Tibial nerve (tissue), 4 donors: ENCODE data around the gene SLC9A3. TPM values are rescaled to one million over a fixed set of nuclear protein-coding genes. Genes with fewer than 3 reads are reported as not detected.

Source experiments
- DNase-seq, 2 donors: peaks; one replicate each; pipeline ENCODE4 v3.0.0-alpha.2; 2019; ENCODE audit warnings: low spot score in 2 of 2
- H3K27ac ChIP-seq, 4 donors: fragments of 200-600 bp; sonication (generic) in 3 of 4; one replicate each; pipeline ENCODE4 v1.5.1; 2017 to 2019; ENCODE audit warnings: mild to moderate bottlenecking in 1 of 4
- H3K27me3 ChIP-seq, 2 donors: fragments of 200-600 bp; sonication (generic) in 1 of 2; one replicate each; pipeline versions ENCODE4 v1.5.1 to v1.6.0; 2017 to 2019
- H3K36me3 ChIP-seq, 3 donors: fragments of 200-600 bp; sonication (generic); one replicate each; pipeline ENCODE4 v1.5.1; 2018 to 2019
- H3K4me1 ChIP-seq, 4 donors: fragments of 200-600 bp; sonication (generic) in 3 of 4; one replicate each; pipeline ENCODE4 v1.5.1; 2017 to 2019
- H3K4me3 ChIP-seq, 4 donors: fragments of 200-600 bp; sonication (generic) in 3 of 4; one replicate each; pipeline ENCODE4 v1.5.1; 2017 to 2019; ENCODE audit warnings: mild to moderate bottlenecking in 1 of 4, moderate library complexity in 1 of 4
- H3K9me3 ChIP-seq, 4 donors: fragments of 200-600 bp; sonication (generic) in 3 of 4; one replicate each; pipeline ENCODE4 v1.5.1; 2017 to 2019
- EP300 ChIP-seq, 2 donors: sonication (generic); formaldehyde crosslinking; IDR thresholded peaks; one replicate each; pipeline ENCODE4 v1.6.1; 2017; ENCODE audit warnings: antibody characterized with exemption in 2 of 2, mild to moderate bottlenecking in 1 of 2
- POLR2A ChIP-seq, 2 donors: fragments of 450-650 bp; IDR thresholded peaks; one replicate each; pipeline ENCODE4 v1.6.1; 2017; ENCODE audit warnings: antibody characterized with exemption in 2 of 2, mild to moderate bottlenecking in 2 of 2, moderate library complexity in 2 of 2
- WGBS, 2 donors: methylation state at CpG; one replicate each; pipeline ENCODE4 v1.1.5; 2018; 5-methylcytosine and 5-hydroxymethylcytosine counted together
- total RNA-seq, 4 donors: library from RNA; depleted of rRNA; stranded (reverse); fragments of >200 nt; gene quantifications; one replicate each; pipeline ENCODE4 v1.1.0, GENCODE V29; 2016
- TF ChIP-seq, protein P1 (sequence below), 5 experiments: fragments of 200-600 bp in 3 of 5; fragments of 450-650 bp in 2 of 5; sonication (generic) in 3 of 5; IDR thresholded peaks; one replicate each; pipeline ENCODE4 v1.5.1; 2016 to 2019; ENCODE audit warnings: antibody characterized with exemption in 5 of 5, mild to moderate bottlenecking in 3 of 5, moderate library complexity in 2 of 5

The SLC9A3 gene
- total RNA-seq, 4 donors from 2014 or later, result 11.4 to 32.7 (median 17.9) TPM

DNA sequence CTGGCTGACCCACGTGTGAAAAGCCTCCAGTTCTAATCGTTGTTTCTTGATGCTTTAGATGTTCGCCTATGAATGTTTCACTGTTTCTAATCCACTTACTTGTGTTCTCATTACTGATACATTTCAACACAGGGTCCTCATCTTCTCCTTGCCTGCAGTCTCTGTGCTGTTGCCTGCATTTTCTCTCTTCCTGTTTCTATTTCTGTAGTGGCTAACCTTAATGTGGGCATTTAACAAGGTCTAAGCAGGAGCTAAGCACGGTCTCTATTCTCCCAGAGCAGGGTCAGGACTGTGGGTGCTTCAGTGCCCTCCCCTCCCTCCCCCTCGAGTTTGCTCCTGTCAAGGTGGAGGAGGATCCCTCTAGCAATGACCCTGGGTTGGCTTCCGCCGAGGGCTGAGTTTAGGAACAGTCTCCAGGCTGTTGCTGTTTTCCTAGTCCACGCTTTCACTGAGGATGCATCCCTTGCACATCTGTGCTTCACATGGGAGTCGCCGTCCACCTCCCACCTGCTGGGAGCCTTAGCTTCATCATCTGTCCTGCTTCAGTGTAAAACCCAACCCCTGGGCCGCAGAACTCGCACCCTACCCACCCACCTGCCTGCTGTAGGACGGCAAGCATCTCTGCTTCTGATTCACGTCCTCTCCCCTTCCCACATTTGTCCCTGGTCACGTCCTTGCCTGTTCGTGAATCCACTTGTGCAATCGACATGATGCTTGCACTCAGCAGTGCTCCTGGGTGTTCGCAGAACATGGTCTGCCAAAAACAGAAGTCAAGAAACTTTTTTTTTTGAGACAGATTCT lies 83.6 kb downstream of the SLC9A3 start:
- H3K4me1 ChIP-seq, result peaks cover 0 to 26% (median 17%) of the 10 kb centered on the region in 4 donors
- 68 to 75% methylated on average over 18 of the region's 18 CpGs for WGBS, 2 donors
- no peak overlapping the region for H3K27ac ChIP-seq
- peaks cover 0 to 2% (median 0%) of the 10 kb centered on the region in 3 donors for H3K36me3 ChIP-seq
- H3K27me3 ChIP-seq, result peaks cover 0 to 9% of the 10 kb centered on the region in 2 donors
- no peak overlapping the region for H3K4me3 ChIP-seq
- no peak for DNase-seq
- TF ChIP-seq POLR2A (IDR thresholded peaks at IDR 0.05), result no peak
- no peak for TF ChIP-seq EP300 (IDR thresholded peaks at IDR 0.05)
- TF ChIP-seq, protein P1, sequence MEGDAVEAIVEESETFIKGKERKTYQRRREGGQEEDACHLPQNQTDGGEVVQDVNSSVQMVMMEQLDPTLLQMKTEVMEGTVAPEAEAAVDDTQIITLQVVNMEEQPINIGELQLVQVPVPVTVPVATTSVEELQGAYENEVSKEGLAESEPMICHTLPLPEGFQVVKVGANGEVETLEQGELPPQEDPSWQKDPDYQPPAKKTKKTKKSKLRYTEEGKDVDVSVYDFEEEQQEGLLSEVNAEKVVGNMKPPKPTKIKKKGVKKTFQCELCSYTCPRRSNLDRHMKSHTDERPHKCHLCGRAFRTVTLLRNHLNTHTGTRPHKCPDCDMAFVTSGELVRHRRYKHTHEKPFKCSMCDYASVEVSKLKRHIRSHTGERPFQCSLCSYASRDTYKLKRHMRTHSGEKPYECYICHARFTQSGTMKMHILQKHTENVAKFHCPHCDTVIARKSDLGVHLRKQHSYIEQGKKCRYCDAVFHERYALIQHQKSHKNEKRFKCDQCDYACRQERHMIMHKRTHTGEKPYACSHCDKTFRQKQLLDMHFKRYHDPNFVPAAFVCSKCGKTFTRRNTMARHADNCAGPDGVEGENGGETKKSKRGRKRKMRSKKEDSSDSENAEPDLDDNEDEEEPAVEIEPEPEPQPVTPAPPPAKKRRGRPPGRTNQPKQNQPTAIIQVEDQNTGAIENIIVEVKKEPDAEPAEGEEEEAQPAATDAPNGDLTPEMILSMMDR (IDR thresholded peaks at IDR 0.05), result no peak
- H3K9me3 ChIP-seq, result no peaks in the 10 kb centered on the region

DNA sequence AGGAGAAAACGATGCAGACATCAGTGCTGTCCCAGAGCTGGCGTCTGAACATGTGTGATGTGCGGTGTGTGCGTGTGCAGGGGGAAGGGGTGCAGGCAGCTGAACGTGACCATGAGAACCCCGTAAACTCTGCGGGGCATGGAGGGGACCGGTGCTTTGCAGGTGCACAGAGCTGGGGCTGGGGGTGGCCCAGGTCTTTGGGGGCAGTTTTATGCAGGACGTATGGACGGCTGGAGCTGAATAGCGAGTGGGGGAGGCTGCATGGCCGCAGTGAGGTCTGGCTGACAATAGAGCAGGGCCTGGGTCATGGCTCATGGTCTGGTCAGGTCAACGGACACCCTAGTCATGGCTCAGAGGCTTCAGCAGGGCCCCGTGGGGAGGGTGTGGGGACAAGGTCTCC lies 84.6 kb downstream of the SLC9A3 start:
- TF ChIP-seq, protein P1 (IDR thresholded peaks at IDR 0.05), result no peak
- TF ChIP-seq POLR2A (IDR thresholded peaks at IDR 0.05), result no peak
- no peak for DNase-seq
- Histone ChIP-seq H3K36me3 (no peaks in the 10 kb centered on the region), H3K9me3 (no peaks in the 10 kb centered on the region), H3K4me3 (no peak overlapping the region), H3K27me3 (peaks cover 0 to 9% of the 10 kb centered on the region in 2 donors), H3K27ac (no peak overlapping the region), H3K4me1 (peaks cover 0 to 22% (median 17%) of the 10 kb centered on the region in 4 donors)
- 69 to 78% methylated on average over 14 of the region's 14 CpGs for WGBS, 2 donors

DNA sequence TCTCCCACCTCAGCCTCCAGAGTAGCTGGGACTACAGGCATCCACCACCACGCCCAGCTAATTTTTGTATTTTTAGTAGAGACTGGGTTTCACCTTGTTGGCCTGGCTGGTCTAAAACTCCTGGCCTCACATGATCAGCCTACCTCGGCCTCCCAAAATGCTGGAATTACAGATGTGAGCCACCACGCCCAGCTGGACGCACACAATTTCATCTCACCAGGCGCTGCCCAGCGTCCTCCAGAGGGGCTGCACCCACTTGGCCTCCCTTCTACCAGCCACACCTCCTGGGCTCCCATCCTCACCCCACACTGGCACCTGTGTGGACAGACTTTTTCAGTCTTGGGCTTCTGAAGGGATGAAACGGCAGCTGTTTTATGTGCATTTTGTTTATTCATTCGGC lies 85.1 kb downstream of the SLC9A3 start:
- H3K4me3 ChIP-seq, result no peak overlapping the region
- no peak for DNase-seq
- no peaks in the 10 kb centered on the region for H3K36me3 ChIP-seq
- 89 to 93% methylated on average over 8 of the region's 8 CpGs for WGBS, 2 donors
- peaks cover 0 to 17% (median 14%) of the 10 kb centered on the region in 4 donors for H3K4me1 ChIP-seq
- TF ChIP-seq POLR2A (IDR thresholded peaks at IDR 0.05) (no peak), EP300 (IDR thresholded peaks at IDR 0.05) (no peak)
- TF ChIP-seq, protein P1 (IDR thresholded peaks at IDR 0.05), result no peak
- H3K27ac ChIP-seq, result no peak overlapping the region
- no peaks in the 10 kb centered on the region for H3K9me3 ChIP-seq
- peaks cover 0 to 9% of the 10 kb centered on the region in 2 donors for H3K27me3 ChIP-seq

DNA sequence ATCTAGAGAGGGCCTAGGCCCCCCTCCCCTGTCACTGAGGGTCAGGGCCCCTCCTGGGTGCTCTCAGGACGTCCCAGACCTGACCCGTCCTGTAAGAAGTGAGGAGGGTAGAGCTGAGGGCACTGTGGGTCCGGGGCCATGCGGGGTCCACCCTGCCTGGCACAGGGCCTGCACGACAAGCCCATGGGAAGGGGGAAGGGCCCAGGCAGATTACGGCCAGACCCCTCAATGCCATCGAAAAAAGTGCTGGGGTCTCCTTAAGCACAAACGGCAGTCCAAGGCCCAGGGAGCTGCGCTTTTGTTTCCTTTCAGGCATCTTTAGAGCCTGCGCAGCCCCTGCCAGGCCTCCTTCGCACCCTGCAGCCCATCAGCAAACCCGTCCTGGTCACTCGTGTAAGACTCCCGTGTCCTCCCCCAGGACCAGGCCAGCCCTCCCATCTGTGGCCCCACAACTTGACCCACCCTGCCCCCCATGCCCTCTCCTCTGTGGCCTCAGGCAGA lies 85.7 kb downstream of the SLC9A3 start:
- Histone ChIP-seq H3K4me3 (no peak overlapping the region), H3K27me3 (peaks cover 0 to 9% of the 10 kb centered on the region in 2 donors), H3K4me1 (peaks cover 0 to 11% (median 8%) of the 10 kb centered on the region in 4 donors), H3K9me3 (no peaks in the 10 kb centered on the region), H3K36me3 (no peaks in the 10 kb centered on the region), H3K27ac (no peak overlapping the region)
- no peak for DNase-seq
- WGBS, 2 donors, result 57 to 59% methylated on average over 14 of the region's 14 CpGs
- TF ChIP-seq EP300 (IDR thresholded peaks at IDR 0.05), result no peak
- no peak for TF ChIP-seq POLR2A (IDR thresholded peaks at IDR 0.05)
- TF ChIP-seq, protein P1 (IDR thresholded peaks at IDR 0.05), result no peak

DNA sequence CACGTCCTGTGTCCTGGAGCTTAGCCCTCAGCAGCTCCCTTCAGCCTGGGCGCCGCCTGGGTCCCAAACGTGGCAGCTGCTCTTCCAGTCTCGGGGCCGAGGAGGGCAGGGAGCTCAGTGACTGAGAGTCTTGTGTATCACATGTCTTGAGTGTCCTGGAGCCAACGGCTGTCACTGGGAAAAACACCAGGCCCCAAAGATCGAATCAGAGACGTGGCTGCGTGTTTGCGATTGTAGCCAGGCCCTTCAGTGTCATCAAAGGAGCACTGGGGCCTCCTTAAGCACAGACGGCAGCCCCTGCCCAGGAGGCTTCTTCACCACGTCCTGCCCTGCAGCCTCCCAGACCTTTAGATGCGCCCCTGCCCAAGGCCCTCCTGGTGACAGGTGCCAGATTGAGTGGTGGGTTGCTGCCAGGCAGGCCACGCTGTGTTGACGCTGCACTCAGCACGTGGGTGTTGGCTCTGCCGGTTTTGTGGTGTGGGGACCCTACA lies 86.9 kb downstream of the SLC9A3 start:
- WGBS, 2 donors, result 67% methylated on average over 18 of the region's 18 CpGs
- no peaks in the 10 kb centered on the region for H3K9me3 ChIP-seq
- peaks cover 0 to 9% of the 10 kb centered on the region in 2 donors for H3K27me3 ChIP-seq
- DNase-seq, result no peak
- TF ChIP-seq, protein P1 (IDR thresholded peaks at IDR 0.05), result no peak
- no peak for TF ChIP-seq EP300 (IDR thresholded peaks at IDR 0.05)
- TF ChIP-seq POLR2A (IDR thresholded peaks at IDR 0.05), result no peak
- H3K4me1 ChIP-seq, result peaks cover 0 to 7% (median 6%) of the 10 kb centered on the region in 4 donors
- H3K36me3 ChIP-seq, result no peaks in the 10 kb centered on the region
- H3K27ac ChIP-seq, result no peak overlapping the region
- no peak overlapping the region for H3K4me3 ChIP-seq
